Bronchial epithelial cell (primary cell): ENCODE data around the gene VAV2. TPM values are rescaled to one million over a fixed set of nuclear protein-coding genes. Genes with fewer than 3 reads are reported as not detected.

Experiments
- DNase-seq: peaks from one replicate; pipeline ENCODE4 v3.0.0-alpha.2; 2010; ENCODE audit warnings: low read depth
- FAIRE-seq: peaks from 2 replicates; lab custom pipeline; 2011; peaks lifted over from hg19 to GRCh38; lab: Jason Lieb, UNC
- H3K27me3 ChIP-seq: 2 replicates; pipeline ENCODE4 v1.5.1; 2011; ENCODE audit warnings: low read length; ENCODE audit not compliant: control insufficient read depth, insufficient read depth
- H3K36me3 ChIP-seq: 2 replicates; pipeline ENCODE4 v1.5.1; 2011; ENCODE audit warnings: low read length; ENCODE audit not compliant: control insufficient read depth, insufficient read depth
- H3K4me3 ChIP-seq: 2 replicates; pipeline ENCODE4 v1.5.1; 2011; ENCODE audit warnings: mild to moderate bottlenecking, low read depth, low read length, control low read depth
- CTCF ChIP-seq: IDR thresholded peaks from 2 replicates; pipeline ENCODE4 v1.5.1; 2011; ENCODE audit warnings: mild to moderate bottlenecking, moderate library complexity, low read length, control low read depth, inconsistent platforms; ENCODE audit not compliant: insufficient read depth, severe bottlenecking
- total RNA-seq: library from RNA; depleted of rRNA; stranded (reverse); fragments of >200 nt; gene quantifications from 2 replicates; pipeline ENCODE4 v1.2.1, GENCODE V29; 2014

VAV2 gene
- total RNA-seq, 1 donor from 2014 or later = 46.6 TPM

GRCh38 chr9:134007571-134007970 lies 15.4 kb upstream of the VAV2 start:
- no peak overlapping the region for H3K4me3 ChIP-seq
- H3K27me3 ChIP-seq = no peaks in the 10 kb centered on the region
- DNase-seq (no peak), FAIRE-seq (no peak)
- no peaks in the 10 kb centered on the region for H3K36me3 ChIP-seq
- TF ChIP-seq CTCF = no peak

GRCh38 chr9:134007150-134007549 lies 15.0 kb upstream of the VAV2 start:
- FAIRE-seq (no peak), DNase-seq (no peak)
- Histone ChIP-seq H3K36me3 (no peaks in the 10 kb centered on the region), H3K4me3 (no peak overlapping the region), H3K27me3 (no peaks in the 10 kb centered on the region)
- TF ChIP-seq CTCF = no peak

GRCh38 chr9:134005381-134005780 lies 13.3 kb upstream of the VAV2 start:
- TF ChIP-seq CTCF = no peak
- DNase-seq (no peak), FAIRE-seq (no peak)
- no peaks in the 10 kb centered on the region for H3K36me3 ChIP-seq
- no peak overlapping the region for H3K4me3 ChIP-seq
- no peaks in the 10 kb centered on the region for H3K27me3 ChIP-seq

GRCh38 chr9:134004881-134005280 lies 12.8 kb upstream of the VAV2 start:
- TF ChIP-seq CTCF = no peak
- Histone ChIP-seq H3K36me3 (no peaks in the 10 kb centered on the region), H3K27me3 (no peaks in the 10 kb centered on the region), H3K4me3 (no peak overlapping the region)
- DNase-seq (no peak), FAIRE-seq (no peak)

- TF ChIP-seq CTCF = no peak
- no peak for FAIRE-seq
- Histone ChIP-seq H3K4me3 (no peak overlapping the region), H3K27me3 (no peaks in the 10 kb centered on the region), H3K36me3 (no peaks in the 10 kb centered on the region)
- no peak for DNase-seq
Measured at GRCh38 chr9:134004131-134004873, 12.2 kb upstream of the VAV2 start.

- TF ChIP-seq CTCF = no peak
- FAIRE-seq (no peak), DNase-seq (no peak)
- H3K36me3 ChIP-seq = no peaks in the 10 kb centered on the region
- H3K27me3 ChIP-seq = no peaks in the 10 kb centered on the region
- H3K4me3 ChIP-seq = no peak overlapping the region
Measured at GRCh38 chr9:134003237-134003636, 11.1 kb upstream of the VAV2 start.
